ENCODE data around the gene FAM174B. TPM values are rescaled to one million over a fixed set of nuclear protein-coding genes. Genes with fewer than 3 reads are reported as not detected.

Gene FAM174B
- total and polyA plus RNA-seq, 2 donors from 2014 or later = 9.8 to 13.8 TPM

Other genes with a start within 250 kb of the FAM174B start
- gene CHD2, start 244.5 kb upstream of the FAM174B start, total RNA-seq = 137 TPM
- 22.5 TPM for gene CHD2, start 244.5 kb upstream of the FAM174B start, polyA plus RNA-seq (ENCODE audit: insufficient read depth, low read depth, low replicate concordance)